VCaP (cell line): ENCODE results near the gene ZNF536.

Experiments
- H3K27ac ChIP-seq: fragments of 450-650 bp; 2 replicates; pipeline ENCODE4 v1.5.1; 2017
- CTCF ChIP-seq: fragments of 450-650 bp; conservative IDR thresholded peaks from 2 replicates; pipeline ENCODE4 v1.5.1; 2017; ENCODE audit warnings: mild to moderate bottlenecking, moderate library complexity

ZNF536 gene

GRCh38 chr19:30593356-30593755, 221.2 kb downstream of the ZNF536 start:
- no peak for TF ChIP-seq CTCF

GRCh38 chr19:30593975-30594745, 222.0 kb downstream of the ZNF536 start:
- TF ChIP-seq CTCF = no peak
- no peak overlapping the region for H3K27ac ChIP-seq

More at GRCh38 chr19:30593356-30593755, 221.2 kb downstream of the ZNF536 start:
- no peak overlapping the region for H3K27ac ChIP-seq

- H3K27ac ChIP-seq = no peak overlapping the region
Measured at GRCh38 chr19:30596268-30596667, 224.1 kb downstream of the ZNF536 start.

GRCh38 chr19:30596813-30597399, 224.7 kb downstream of the ZNF536 start:
- H3K27ac ChIP-seq = no peak overlapping the region
- no peak for TF ChIP-seq CTCF

More at GRCh38 chr19:30596268-30596667, 224.1 kb downstream of the ZNF536 start:
- no peak for TF ChIP-seq CTCF

GRCh38 chr19:30598688-30599087, 226.5 kb downstream of the ZNF536 start:
- no peak overlapping the region for H3K27ac ChIP-seq
- TF ChIP-seq CTCF = no peak

- no peak for TF ChIP-seq CTCF
- H3K27ac ChIP-seq = no peak overlapping the region
Measured at GRCh38 chr19:30602661-30603350, 230.6 kb downstream of the ZNF536 start.

- no peak overlapping the region for H3K27ac ChIP-seq
- no peak for TF ChIP-seq CTCF
Measured at GRCh38 chr19:30604657-30605056, 232.5 kb downstream of the ZNF536 start.
